GM21423 (cell line): Measurements from ENCODE around the gene SEPTIN2.
"Not testable (repeated sequence)": the region's sequence is repeated elsewhere in the genome, so short reads cannot be mapped to it uniquely, and the experiment has no call there.

Source experiments
- ATAC-seq: cut with Tn5 transposase; IDR thresholded peaks from one replicate; pipeline ENCODE4 v1.9.1; 2021; ENCODE audit warnings: mild to moderate bottlenecking, moderate library complexity; ENCODE audit not compliant: unreplicated experiment

Gene SEPTIN2

DNA sequence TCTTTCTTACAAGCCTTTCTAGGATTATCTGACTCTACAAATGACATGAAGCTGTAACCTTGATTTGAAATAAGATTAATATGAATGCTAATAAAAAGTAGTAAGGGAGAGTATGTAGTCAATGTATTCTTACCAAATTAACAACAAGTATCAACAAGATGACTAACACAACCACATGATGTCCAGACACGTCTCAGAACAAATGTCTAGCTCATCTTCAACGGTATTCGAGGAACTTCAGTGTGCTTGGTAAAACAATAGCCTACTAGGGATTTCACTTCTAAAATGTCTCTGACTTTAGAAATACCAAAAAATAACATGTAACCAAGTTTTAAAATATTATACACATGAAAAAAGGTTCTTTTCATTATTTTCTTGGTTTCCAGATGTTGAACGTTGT, 3.6 kb upstream of the SEPTIN2 start:
- no peak for ATAC-seq

GRCh38 chr2:241313543-241314095, 2.1 kb upstream of the SEPTIN2 start:
- no peak for ATAC-seq

DNA sequence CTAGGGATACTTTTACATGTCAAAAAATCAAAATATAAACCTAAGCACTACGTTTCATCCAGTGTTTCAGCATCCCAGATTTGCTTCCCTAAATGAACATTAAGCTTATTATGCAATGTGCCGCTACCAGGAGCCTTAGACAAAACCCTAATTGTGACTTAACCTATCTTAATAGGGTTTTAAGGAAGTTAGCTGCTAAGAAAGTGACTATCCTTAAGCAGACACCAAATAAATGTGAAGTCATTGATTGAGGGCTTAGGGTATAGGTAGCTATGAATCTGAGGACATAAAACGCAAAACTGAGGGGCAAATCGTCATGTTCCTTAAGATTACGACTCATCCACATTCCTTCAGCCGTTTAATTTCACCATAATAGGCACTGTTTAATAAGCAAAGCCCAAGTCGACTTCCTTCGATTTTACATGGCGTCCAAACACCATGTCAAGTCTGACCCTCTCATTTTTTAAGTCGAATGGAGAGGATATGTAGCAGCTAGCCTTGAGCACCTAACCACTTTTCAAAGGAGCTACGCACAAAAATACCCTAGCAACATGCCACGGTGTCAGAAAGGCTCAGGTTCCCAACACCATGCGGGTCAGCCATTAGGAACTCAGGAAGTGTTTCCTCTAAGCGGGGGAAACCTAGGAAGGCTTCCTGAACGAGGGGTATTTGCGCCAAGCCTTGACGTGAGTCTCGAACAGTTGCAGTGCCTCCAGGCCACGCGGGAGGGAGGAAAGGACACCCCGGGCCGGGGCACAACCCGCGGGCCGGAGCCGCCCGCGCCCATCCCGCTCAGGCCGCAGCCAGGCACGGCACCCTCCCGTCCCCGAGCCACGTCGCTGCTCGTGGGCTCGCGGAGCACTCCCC, 1.3 kb upstream of the SEPTIN2 start:
- no peak for ATAC-seq

- ATAC-seq = peak; percentile 64
Observed at GRCh38 chr2:241315093-241315878, 439 bp upstream of the SEPTIN2 start, which contains the start of gene HDLBP. TSS of gene HDLBP (minus strand) at chr2:241315672. CDS start at chr2:241266869, 48,803 bp downstream.

- ATAC-seq = no peak
Observed at GRCh38 chr2:241316825-241317224, 1.1 kb downstream of the SEPTIN2 start.

DNA sequence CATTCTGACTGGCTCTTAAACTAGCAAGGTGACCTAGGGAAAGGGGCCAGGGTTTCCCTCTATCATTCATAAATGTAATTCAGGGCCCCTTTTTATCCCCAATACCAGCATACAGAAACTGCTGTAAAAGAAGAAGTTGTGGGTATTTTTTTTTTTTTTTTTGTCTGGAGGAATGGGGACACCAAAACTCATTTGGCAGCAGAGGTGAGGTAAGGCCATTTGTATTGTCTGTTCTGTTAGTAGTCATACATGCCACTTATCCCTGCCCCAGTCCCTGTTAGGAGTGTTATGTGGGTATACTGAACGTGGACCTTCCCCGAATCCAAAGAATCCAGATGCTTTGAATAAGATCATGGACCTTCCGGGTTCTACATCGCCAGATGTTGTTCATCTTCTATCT, 1.7 kb downstream of the SEPTIN2 start:
- ATAC-seq = no peak

DNA sequence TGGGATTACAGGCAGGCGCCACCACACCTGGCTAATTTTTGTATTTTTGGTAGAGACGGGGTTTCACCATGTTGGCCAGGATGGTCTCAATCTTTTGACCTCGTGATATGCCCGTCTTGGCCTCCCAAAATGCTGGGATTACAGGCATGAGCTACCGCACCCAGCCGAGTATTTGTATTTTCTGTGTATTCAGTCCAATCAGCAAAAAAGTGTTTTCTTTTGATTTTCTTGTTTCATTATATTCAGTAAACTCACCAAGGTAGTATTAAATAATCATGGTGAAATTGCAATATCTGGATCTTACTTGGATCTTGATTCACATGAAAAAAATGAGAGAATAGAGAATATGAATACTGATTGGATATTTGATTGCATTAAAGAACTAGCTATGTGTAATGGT, 3.1 kb downstream of the SEPTIN2 start:
- not testable (repeated sequence) for ATAC-seq

DNA sequence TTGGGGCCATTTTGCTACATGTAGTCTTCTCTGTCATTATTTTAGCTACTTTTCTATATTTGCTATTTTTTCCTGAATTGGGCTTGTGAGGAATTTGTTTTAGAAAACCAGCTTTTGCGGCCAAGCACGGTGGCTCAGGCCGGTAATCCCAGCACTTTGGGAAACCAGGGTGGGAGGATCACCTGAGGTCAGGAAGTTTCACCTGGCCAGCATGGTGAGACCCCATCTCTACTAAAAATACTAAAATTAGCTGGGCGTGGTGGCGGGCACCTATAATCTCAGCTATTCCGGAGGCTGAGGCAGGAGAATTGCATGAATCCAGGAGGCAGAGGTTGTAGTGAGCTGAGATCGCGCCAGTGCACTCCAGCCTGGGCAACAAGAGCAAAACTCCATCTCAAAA, 4.7 kb downstream of the SEPTIN2 start:
- no peak for ATAC-seq

GRCh38 chr2:241321033-241321432, 5.3 kb downstream of the SEPTIN2 start:
- no peak for ATAC-seq

DNA sequence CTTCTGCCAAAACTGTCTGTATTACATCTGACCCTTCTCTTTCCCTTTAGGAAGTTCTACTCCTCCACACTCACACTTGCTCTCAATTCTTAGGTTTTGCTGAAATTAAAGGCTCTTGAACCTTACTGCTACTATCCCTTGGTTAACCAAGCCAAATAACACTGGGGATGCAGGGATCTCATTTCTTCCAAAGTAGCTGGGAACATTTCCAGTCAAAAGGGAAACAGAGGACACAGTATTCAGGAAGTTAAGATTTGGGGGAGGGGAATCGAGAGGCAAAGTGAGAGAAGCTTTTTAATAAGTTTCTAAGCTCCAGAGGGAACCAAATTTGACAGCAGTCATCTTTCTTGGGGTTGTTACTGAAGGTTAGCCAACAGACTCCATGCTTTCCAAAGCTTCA, 6.2 kb downstream of the SEPTIN2 start:
- ATAC-seq = no peak

DNA sequence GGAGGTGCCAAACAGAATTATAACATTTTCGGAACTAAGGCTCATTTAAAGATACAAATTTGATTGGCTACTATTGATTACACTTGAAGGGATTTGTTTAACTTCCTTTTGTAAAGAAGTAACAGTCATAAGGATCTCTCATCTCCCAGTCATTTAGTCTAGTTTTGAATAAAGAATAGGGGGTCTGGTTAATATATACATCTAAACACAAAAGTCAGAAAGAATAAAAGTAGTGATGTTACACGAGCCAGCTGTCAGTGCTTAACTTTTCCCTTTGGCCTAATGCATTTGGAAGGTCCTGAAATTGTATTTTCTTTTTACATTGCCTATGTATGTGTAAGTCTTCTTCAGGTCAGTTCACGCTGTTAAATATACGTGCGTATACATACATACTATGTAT, 8.1 kb downstream of the SEPTIN2 start:
- ATAC-seq = no peak

DNA sequence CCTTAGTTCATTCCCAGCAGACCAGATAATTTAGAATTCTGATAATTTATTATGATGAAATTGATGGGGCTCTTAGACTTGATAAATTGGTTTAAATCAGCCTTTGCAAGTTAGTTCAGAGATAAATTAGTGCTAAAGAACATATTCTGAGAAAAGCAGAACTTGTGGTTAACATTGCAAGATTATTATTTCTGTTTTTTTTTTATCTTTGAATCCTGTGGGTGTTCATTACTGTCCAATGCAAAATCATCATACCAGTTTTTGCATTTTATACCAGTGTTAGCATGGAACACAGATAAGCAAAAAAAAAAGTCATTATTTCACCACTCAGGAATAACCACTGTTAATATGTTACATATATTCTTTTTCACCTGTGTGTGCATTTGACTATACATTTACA, 9.1 kb downstream of the SEPTIN2 start:
- ATAC-seq = no peak

DNA sequence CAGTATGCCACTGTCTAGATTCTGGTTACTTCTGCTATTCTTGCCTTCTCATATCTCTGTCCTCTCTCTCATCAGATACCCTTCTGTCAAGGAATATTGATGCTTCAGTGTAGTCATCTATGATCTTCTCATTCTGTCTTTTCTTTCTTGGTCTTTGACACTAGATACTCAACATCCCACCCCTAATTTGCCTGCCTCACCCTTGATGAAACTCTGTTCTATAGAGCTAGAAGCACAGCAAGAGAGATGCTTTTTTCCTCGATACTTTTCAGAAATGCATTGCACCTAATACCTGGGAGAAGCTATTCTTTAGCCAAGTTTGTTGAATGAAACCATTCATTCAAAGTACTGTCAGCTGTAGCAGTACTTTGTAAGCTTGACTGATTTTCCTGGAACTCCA, 9.5 kb downstream of the SEPTIN2 start:
- no peak for ATAC-seq

DNA sequence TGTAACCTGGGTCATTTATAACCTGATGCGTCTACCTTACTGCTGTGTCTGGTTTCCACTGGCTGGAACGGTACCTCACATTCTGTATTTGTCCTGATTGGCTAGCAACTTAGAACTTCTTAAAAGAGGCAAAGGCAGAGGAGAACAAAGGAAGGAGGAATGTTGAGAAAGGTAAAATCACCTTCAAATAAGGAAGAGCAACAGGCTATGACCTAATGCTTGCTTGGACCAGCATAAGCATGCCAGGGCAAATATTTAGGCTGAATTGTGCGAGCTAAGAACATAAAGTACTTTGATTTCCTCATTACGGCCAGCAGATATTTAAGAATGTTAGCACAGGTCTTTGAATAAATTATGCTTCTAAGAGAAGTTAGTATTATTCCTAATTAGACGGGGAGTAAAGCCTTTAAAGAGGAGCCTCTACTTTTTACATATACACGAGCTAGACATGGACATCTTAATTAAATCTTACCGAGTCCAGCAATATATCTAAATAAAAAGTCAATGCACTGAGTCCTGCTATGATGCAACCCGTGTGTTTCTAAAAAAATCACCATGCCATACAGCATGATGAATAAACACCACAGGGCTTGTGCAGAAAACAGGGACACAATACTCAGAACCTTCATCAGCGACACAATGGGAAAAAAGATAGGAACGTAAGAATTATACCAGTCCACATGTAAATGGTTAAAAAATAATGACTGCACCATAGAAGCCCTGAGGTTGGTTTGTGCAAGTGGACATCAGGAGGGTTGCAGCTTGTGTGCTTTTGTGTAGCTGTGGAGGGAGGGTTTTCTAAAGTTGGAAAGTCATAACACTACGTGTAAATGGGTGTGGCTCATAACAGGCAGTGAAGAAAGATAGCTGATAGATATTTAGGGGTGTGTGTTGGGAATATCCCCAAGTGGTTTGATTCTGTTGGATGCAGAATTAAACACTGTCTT, 14.2 kb downstream of the SEPTIN2 start:
- no peak for ATAC-seq

DNA sequence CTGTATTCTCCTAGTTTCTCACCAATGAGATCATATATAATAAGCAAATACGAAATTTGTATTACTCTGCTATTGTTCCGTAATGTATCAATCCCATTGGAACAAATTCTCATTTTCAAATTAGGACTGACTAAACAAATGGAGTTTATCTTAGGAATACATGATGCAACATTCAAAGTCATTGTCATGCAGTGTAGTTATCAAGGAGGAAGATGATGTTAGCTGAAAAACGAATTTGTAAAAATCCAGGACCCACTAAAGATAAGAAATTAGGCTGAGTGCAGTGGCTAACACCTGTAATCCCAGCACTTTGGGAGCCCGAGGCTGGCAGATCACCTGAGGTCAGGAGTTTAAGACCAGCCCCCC, 14.9 kb downstream of the SEPTIN2 start:
- ATAC-seq = no peak

DNA sequence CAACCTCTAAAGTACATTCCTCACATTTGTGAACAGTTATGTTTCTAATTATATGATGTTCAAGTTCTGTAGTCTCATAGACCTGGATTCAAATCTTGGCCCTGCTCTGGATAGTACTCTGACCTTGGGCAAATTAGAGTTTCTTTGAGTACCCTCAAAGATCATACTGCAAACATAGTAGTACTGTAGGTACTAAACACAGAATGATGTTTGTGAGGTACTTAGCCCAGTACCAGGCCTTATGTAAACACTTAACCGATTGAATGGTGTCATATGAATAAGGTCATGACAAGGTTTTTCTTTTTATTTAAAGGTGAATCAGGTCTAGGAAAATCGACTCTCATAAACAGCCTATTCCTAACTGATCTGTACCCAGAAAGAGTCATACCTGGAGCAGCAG, 19.1 kb downstream of the SEPTIN2 start:
- ATAC-seq = no peak

DNA sequence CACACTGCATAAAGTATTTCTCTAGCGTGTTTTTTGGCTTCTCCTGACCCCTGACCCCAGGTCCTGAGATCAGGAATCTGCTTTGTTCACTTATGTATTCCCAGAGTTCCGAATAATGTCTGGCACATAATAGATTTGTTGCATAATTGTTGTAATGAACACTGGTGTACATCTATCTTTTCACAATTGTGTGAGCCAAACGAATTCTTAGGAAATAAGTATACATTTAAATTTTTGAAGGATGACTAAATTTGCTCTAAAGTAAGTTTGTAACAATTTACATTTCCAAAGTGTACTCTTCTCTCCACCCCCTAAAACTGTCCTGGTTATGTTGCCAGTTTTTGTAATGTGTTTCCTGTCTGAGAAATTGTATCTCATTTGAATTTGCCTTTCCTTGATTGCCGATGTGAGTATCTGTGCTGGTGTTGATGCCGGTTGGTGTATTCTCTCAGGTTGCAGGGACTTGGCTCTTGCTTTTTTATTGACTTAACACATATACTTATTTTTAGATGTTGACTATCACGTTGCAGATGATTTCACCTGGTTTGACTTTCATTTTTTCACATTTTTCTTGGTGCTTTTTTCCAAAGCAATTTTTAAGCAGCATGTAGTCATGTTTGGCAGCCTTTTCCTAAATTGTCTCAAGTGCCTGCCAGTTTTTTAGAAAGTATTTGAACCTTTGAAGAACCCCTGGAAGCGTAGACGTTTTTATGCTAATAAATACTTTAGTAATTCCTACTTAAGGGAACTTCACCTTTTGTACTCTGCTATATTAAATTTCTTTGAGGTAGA, 24.3 kb downstream of the SEPTIN2 start:
- ATAC-seq = no peak

GRCh38 chr2:241340631-241341163, 25.0 kb downstream of the SEPTIN2 start:
- no peak for ATAC-seq

- ATAC-seq = no peak
Observed at GRCh38 chr2:241344925-241345651, 29.4 kb downstream of the SEPTIN2 start.
